Stimulated activated CD8-positive, alpha-beta memory T cell treated with anti-CD3 and anti-CD28 coated beads, Interleukin-15, amount 100 ng/mL, for 48 hours (primary cell): ENCODE results near the gene TCF25.
A peak's percentile ranks its signal among the peaks of the same experiment; 100 is the strongest.
"Not testable (repeated sequence)": the region's sequence is repeated elsewhere in the genome, so short reads cannot be mapped to it uniquely, and the experiment has no call there.

Experiments used
- DNase-seq, 2 donors: peaks; one replicate each; pipeline ENCODE4 v3.0.0-alpha.2; 2020; ENCODE audit warnings: low read depth in 2 of 2

Gene TCF25

DNA sequence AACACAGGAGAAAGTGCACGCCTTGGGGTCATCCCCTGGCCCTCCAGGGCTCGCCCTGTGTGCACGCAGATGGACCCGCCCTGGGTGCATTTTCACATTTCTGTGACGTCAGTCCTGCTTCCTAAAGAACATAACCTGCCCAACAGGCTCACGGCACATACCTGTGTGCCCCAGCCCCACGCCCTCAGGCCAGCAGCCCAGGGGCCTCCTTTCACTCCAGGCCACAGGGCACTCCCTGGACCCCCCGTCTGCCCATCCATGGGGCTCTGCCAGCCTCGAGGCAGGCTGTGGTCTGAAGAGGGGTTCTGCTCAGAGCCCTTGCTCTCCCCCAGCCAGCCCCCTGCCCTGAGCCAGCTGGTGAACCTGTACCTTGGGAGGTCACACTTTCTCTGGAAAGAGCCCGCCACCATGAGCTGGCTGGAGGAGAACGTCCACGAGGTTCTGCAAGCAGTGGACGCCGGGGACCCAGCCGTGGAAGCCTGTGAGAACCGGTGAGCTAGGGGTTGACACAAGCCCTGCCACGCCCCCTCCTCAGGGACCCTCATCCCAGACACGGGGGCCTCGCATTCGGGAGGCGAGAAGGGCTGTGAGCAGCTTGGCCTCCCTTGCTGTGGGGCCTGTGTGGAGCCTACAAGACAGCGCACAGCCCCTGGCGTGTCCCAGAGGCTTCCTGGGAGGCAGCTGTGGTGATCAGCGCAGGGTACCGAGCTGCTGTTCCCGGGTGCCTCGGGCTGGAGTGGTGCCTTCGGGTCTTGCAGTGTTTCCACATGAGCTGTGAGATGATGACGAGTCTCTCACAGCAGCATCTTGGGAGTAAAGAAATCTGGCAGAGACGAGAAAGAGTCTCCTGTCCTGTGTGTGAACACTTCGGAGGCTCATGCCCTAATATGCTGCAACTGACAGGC, 31.5 kb downstream of the TCF25 start:
- DNase-seq: no peak

DNA sequence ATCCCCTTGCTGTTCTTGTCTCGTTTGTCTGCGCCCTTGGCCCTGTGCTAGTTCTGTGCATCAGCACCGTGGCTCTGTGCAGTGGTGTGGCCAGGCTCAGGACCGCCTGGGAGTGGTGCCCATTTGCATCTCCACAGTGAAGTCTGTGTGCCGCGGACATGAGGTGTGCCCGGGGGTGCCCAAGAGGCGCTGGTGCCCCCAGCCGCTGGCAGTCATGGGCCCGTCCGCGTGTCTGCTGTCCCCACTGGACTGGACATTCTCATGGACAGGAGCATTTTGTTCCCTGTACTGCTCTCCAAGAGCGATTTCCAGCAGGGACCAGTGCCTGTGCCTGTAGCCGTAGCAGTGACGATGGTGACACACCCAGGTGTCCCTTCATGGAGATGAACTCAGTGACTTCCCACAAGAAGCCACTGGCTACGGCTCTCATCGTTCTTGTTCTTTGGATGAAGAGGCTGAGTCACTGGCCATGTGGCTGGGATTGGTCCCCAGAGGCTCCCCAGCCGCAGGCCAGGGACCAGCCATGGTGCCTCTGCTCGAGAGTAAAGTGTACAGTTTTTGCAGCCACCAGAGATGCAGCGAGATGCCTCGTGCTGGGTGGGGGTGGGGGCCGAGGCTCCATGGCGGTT, 32.2 kb downstream of the TCF25 start:
- no peak for DNase-seq

- DNase-seq: no peak
Measured at GRCh38 chr16:89906140-89907025, 33.0 kb downstream of the TCF25 start.

GRCh38 chr16:89907055-89907814, 33.8 kb downstream of the TCF25 start:
- no peak for DNase-seq

- no peak for DNase-seq
Measured at GRCh38 chr16:89908236-89908635, 34.8 kb downstream of the TCF25 start.

DNA sequence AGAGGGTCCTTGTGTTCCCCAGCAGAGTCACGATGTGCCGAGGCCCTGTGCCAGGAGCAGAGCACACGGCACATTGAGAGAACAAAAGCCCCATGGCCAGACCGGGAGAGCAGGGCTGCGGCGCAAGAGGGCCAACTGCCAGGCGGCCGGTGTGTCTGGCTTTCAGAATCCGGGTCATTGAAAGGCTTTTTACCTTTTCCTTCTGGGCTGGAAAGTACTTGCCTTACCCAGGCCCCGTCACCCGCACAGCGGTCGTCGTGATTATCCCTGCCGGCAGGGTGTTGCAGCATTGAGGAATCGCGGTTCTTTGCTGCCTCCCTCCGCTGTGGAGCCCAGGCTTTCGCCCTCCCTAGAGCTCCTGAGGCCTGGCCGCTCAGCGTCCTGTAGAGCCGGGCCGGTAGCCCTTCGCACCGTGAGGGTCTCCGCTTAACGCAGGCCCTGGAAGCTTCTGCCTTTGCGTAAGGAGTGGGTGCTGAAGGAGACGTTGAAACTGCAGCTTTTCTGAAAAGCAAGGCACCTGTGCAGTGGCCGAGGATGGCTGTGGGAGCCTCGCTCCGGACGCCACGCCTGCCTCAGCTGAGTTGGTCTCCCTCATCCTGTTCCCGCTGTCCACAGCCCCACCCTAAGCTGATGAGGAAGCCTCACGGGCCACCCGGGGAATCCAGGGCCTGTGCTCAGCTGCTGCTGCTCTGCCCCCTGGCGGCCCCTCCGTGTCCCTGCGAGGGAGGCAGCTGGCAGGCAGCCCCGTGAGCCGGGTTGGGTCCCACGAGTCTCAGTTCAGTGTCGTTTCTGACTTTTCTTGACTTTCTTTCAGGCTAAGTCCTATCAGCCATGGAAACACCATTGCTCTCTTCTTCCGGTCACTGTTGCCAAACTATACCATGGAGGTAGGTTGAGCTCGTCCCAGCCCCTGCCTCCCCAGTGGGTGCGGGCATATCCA, 36.7 kb downstream of the TCF25 start:
- DNase-seq: peak; percentile 47 to 57

DNA sequence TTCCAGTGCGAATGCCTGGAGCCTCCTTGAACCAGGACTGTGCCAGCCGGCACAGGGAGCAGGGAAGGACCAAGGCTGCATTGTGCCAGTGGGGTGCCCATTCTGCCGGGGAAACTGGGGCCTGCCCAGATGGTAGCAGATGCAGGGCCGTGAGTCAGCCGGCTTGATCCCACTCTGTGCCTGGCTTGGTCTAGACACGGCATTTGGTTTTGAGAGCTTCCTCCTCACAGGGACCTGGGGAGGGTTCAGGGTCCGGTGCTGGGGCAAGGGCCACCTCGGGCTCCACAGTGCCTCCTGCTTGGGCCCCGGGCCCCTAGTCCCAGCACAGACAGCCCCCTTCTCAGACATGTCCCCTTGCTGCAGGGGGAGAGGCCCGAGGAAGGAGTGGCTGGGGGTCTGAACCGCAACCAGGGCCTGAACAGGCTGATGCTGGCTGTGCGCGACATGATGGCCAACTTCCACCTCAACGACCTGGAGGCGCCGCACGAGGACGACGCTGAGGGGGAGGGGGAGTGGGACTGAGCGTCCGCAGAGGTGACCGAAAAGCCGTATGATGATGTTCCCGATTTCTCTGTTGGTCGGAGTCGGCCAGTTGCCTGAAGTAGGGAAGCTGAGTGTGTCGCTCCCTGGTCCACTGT, 37.4 kb downstream of the TCF25 start:
- DNase-seq: no peak

DNA sequence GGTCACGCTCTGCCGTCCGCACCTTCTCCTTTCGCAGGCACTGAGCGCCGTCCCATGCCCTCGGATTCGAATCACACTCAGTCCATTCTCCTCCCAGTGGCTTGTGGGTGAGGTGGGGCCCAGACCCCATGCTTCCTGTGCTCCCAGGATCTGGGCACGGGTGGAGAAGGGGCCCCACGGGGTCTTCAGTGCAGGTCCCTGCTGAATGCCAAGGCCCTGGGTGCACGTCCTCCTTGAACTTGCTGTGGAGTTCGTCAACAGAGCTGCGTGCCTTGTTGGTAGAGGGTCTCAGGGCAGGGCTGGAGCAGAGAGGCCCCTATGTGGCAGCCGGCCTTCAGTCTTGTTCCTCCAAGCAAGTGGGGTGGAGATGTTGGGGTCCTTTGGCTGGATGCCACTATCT, 38.0 kb downstream of the TCF25 start:
- no peak for DNase-seq

DNA sequence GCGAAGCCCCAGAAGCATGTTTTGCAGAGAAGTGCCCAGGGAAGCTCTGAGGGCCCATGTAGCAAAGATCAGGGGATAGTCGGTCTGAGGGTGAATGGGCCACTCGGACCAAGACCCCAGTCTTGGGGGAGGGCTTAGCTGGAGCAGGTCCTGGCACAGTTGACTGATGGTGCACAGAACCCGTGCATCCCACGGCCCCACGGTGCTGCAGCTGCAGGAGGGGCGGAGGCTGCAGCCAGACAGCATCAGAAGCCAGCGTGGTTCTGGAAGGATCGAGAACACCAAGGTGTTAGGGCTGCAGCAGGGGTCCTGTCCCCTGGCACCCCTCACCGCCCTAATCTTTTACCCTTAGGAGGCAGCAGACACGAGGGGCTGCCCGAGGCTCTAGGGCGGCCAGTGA, 38.8 kb downstream of the TCF25 start:
- no peak for DNase-seq

GRCh38 chr16:89912627-89913026, 39.2 kb downstream of the TCF25 start:
- no peak for DNase-seq

- no peak for DNase-seq
Measured at GRCh38 chr16:89913408-89914387, 40.3 kb downstream of the TCF25 start.

DNA sequence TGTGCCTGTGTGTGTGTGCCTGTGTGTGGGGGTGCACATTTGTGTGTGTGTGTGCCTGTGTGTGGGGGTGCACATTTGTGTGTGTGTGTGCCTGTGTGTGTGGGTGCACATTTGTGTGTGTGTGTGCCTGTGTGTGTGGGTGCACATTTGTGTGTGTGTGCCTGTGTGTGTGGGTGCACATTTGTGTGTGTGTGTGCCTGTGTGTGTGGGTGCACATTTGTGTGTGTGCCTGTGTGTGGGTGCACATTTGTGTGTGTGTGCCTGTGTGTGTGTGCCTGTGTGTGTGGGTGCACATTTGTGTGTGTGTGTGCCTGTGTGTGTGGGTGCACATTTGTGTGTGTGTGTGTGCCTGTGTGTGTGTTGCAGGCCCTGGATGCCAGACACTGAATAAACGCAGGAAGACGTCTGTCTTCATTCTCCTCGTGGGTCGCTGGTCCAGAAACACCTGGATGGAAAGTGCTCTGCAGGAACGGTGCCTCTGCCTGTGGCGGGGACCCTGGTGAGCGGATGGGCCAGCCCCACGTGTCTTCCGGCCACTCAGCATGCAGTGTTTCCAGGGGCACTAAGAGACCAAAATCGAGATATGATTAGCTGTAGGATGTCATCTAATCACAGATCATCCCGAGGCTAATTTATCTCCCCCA, 41.4 kb downstream of the TCF25 start:
- not testable (repeated sequence) for DNase-seq

GRCh38 chr16:89915303-89916232, 42.2 kb downstream of the TCF25 start:
- no peak for DNase-seq

GRCh38 chr16:89917773-89918452, 44.5 kb downstream of the TCF25 start:
- DNase-seq: peak; percentile 78 to 82

- no peak for DNase-seq
Measured at GRCh38 chr16:89918453-89919347, 45.3 kb downstream of the TCF25 start, which contains the start of gene MC1R. MC1R (plus strand) TSS chr16:89918862; CDS start chr16:89919259, 397 bp downstream.
